Femur (tissue), 1 donor: Measurements from ENCODE around the gene SCNN1B.

Experiments used
- DNase-seq: peaks from one replicate; pipeline ENCODE4 v3.0.0-alpha.2; 2017

SCNN1B gene

GRCh38 chr16:23323224-23324030 is 21.3 kb downstream of the SCNN1B start:
- no peak for DNase-seq

GRCh38 chr16:23324727-23325126 is 22.6 kb downstream of the SCNN1B start:
- no peak for DNase-seq

GRCh38 chr16:23327836-23328235 is 25.7 kb downstream of the SCNN1B start:
- DNase-seq = no peak

DNA sequence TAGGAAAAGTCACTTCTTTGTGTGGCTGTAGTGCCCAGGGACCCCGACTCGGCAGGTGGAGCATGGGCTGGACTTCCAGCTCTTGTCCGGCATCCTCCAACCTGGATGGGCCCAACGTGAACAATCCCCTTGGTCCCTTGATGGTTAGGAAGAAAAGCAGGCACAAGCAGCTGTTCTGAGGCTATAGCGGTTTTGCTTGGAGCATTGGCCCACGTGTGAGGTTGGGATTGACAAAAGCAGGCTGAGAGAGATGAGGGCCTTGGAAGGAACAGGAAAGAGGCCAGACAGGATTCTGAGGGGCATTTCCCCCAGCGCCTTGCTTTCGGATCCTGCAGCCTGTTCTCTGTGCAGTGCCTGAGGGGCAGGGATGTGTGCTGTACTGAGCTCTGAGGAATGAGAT is 28.1 kb downstream of the SCNN1B start:
- no peak for DNase-seq

DNA sequence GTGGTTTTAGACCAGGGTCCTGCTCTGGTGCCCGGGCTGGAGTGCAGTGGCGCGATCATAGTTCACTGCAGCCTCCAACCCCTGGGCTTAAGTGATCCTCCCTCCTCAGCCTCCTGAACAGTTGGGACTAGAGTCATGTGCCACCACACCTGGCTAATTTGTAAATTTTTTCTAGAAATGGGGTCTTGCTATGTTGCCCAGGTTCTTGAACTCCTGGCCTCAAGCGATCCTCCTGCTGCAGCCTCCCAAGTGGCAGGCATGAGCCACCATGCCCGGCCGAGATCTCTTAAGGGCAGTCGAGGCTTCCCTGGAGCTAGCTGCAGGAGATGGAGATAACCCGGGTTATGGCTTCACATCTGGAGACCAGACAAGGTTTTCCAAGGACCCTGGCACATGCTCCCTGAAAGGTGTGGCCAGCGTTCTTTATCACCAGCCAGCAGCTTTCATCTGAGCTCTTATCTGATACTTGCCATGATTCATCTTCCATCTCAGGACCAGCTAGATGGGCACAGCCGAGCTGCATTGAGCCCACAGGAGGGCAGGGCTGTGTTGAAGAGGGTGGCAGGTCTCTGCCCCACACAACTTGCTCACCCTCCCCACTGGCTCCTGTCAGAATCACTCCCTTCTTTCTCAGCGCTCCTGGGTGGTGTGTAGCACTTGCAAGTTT is 28.6 kb downstream of the SCNN1B start:
- DNase-seq = no peak

DNA sequence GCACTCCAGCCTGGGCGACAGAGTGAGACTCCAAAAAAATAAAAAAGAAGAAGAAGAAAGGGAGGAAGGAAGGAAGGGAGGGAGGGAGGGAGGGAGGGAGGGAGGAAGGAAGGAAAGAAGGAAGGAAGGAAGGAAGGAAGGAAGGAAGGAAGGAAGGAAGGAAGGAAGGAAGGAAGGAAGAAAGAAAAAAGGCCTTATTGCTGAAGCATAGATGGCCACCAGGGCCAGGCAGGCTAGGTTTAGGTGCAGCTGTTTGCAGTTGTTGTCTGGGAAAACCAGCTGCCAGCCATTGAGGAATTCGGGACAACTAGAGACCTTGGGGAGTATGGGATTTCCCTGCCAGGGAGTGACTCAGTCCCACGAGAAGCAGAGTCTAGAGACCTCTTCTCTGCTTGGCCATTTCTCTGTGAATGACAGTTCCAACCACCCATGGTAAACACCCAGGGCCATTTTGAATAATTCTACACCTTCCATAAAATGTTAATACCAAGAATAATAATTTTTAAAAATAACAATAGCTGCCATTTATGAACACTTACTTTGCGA is 31.0 kb downstream of the SCNN1B start:
- no peak for DNase-seq

- DNase-seq = no peak
Measured at GRCh38 chr16:23333831-23334456, 31.8 kb downstream of the SCNN1B start.

DNA sequence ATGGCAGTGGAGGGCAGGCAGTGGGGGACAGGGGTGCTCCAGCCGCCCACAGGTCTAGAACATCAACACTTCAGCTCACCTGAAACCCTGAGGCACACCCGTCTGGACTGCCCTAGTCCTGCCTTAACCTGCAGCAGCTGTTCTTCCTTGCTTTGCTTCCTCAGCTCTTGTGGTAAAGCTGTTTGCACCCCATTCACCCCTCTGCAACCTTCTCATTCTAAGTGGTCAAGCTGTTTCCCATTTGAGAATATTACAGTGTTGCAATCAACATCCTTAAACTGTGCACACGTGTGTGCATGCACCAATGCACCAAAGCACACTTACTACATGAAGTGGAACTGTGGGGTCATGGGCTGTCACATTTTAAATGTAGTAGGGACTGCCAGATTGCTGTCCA is 32.4 kb downstream of the SCNN1B start:
- no peak for DNase-seq

DNA sequence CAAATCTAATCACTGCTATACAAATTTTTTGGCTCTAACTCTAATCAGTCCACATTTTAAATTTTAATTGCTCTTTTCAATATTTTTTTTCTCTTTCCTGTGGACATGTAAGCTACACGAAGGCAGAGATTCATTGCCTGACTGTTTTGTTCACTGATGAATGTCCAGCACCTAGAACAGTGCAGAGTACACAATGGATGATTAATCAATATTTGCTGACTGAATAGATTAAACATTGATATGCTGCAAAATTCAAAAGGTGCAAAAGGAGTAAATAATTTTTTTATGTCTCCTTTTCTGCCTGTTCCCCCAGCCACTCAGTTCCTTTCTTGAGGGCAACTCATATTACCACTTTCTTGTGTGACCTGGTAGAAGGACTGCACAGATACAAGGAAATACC is 32.8 kb downstream of the SCNN1B start:
- DNase-seq = no peak

GRCh38 chr16:23337836-23338550 is 35.9 kb downstream of the SCNN1B start:
- DNase-seq = no peak

DNA sequence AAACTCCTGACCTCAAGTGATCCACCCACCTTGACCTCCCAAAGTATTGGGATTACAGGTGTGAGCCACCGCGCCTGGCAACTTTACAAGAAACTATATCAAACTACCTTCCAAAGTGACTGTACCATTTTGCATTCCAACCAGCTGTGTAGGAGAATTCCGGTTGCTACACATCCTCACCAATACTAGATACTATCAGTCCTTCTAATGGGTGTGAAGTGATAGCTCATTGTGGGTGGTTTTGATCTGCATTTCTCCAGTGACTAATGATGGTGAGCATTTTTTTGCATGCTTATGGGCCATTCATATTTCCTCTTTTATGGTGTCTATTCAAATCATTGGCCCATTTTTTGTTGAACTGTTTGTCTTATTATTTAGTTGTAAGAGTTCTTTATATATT is 37.7 kb downstream of the SCNN1B start:
- no peak for DNase-seq

DNA sequence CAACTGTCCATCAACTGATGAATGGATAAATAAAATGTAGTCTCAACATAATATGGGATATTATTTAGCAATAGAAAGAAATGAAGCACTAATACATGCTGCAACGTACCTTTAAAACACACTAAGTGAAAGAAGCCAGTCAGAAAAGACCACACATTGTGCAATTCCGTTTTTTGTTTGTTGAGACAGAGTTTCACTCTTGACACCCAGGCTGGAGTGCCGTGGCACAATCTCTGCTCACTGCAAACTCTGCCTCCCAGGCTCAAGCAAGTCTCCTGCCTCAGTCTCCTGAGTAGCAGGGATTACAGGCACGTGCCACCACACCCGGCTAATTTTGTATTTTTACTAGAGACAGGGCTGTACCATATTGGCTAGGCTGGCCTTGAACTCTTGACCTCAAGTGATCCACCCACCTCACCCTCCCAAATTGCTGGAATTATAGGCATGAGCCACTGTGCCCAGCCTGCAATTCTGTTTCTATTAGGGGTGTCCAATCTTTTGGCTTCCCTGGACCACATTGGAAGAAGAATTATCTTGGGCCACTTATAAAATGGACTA is 40.1 kb downstream of the SCNN1B start:
- no peak for DNase-seq

DNA sequence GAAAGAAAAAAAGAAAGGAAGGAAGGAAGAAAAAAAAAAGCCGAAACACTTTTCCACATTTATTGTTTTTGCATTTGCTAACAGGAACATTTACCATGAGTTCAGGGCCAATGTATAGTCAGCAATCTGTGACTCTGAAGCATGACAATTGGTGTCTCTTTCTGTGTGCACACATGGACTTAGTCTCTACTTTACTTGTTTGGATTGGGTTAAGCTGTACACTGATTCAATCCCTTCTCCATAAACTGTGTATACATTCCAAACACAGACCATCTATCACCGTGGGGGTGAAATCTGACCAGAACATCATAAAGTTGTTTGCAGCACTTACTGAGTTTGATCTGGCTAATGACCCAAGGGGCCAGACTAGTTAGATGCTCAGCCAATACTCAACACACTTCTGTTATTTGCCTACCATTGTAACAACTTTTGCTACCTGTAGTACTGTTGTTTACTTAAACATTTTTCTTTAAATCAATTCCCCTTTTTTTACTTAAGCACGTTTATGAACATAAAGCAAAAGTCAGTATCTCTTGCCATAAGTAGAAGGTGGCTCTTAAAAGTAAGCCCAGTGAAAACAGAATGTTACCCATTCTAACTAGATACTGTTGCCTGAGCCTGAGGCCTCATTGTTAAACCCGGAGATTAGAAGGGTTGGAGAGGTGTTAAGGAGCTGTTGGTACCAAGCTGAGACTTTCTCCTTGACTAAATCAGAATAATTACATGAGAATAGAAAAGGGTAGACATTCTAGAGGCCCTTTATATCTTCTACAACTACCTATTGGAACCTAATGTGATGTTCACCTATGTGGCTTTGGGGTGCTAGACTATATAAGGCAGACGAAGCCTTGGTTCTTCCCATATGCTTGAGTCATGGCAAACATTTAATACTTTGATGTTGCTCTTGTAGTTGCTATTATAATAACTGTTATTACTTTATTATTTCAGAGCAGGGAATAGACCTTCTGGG is 41.8 kb downstream of the SCNN1B start:
- DNase-seq = no peak

GRCh38 chr16:23345237-23345636 is 43.1 kb downstream of the SCNN1B start:
- DNase-seq = no peak

GRCh38 chr16:23348579-23349469 is 46.7 kb downstream of the SCNN1B start:
- DNase-seq = no peak

GRCh38 chr16:23351360-23351759 is 49.3 kb downstream of the SCNN1B start:
- DNase-seq = no peak

GRCh38 chr16:23353440-23353839 is 51.3 kb downstream of the SCNN1B start:
- no peak for DNase-seq

DNA sequence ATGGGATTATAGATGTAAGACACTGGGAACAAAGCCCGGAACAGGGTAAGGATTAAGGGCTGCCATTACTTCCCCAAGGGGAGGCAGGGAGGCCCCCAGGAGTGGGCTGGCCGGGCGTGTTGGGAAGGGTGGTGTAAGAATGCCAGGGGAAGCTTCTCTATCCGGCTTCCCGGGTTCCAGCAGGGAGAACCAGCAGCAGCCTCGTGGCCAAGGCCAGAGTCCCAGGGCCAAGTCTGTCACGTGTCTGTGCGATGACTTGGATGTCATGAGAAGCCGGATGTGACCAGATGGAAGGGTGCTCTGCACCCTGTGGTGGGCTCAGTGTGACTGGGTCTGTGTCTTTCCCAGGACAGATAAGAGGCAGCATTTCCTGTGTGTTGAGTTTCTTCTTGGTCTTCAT is 52.1 kb downstream of the SCNN1B start:
- no peak for DNase-seq

DNA sequence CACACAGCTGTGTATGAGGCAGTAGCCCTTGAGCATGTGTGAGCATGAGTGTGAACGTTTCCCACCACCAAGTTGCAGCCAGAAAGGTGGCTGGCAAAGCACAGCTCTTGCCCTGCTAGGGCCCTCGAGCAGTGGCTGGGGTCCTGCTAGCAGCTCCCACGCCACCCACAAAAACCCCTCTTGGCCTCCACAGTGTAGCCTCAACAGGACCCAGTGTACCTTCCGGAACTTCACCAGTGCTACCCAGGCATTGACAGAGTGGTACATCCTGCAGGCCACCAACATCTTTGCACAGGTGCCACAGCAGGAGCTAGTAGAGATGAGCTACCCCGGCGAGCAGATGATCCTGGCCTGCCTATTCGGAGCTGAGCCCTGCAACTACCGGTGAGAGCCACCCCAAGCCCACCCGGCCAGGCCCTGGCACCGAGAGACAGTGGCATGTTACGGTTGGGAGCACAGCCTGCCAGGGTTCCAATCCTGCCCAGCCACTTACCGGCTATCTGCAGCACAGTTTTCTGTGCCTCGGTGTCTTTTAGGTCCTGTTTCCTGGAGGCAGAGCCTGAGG is 53.1 kb downstream of the SCNN1B start:
- DNase-seq = no peak

GRCh38 chr16:23356941-23357340 is 54.8 kb downstream of the SCNN1B start:
- DNase-seq = no peak
